Neural cell (in vitro differentiated cells): Measurements from ENCODE around the gene NOS1AP. TPM values are rescaled to one million over a fixed set of nuclear protein-coding genes. Genes with fewer than 3 reads are reported as not detected.

Experiments
- H2AFZ ChIP-seq: fragments of 200-600, 300-800 bp; sonication (generic), shearing (Covaris generic); 2 replicates; pipeline ENCODE4 v1.6.0; 2014; ENCODE audit warnings: low read depth, mild to moderate bottlenecking, antibody characterized with exemption, low read length, moderate library complexity
- H3F3A ChIP-seq: fragments of 200-600 bp; shearing (Covaris generic); 2 replicates; pipeline ENCODE4 v1.6.1; 2016; ENCODE audit warnings: mild to moderate bottlenecking, moderate library complexity, mixed read lengths, antibody characterized with exemption, low read length; ENCODE audit not compliant: insufficient read depth, poor library complexity, severe bottlenecking
- H3K27ac ChIP-seq: fragments of 200-600, 300-800 bp; sonication (generic), shearing (Covaris generic); 2 replicates; pipeline ENCODE4 v1.5.1; 2014; ENCODE audit warnings: mild to moderate bottlenecking, low read length, moderate library complexity
- H3K27me3 ChIP-seq: fragments of 300-800, 200-600 bp; sonication (generic), shearing (Covaris generic); 2 replicates; pipeline ENCODE4 v1.6.0; 2014; ENCODE audit warnings: mild to moderate bottlenecking, low read depth, low read length, moderate library complexity; ENCODE audit not compliant: insufficient read depth
- H3K36me3 ChIP-seq: fragments of 300-800, 200-600 bp; sonication (generic), shearing (Covaris generic); 2 replicates; pipeline ENCODE4 v1.5.1; 2014; ENCODE audit warnings: mild to moderate bottlenecking, antibody characterized with exemption, low read length, moderate library complexity; ENCODE audit not compliant: insufficient read depth
- H3K4me2 ChIP-seq: fragments of 300-800, 200-600 bp; sonication (generic), shearing (Covaris generic); 2 replicates; pipeline ENCODE4 v1.6.0; 2014; ENCODE audit warnings: mild to moderate bottlenecking, low read length
- H3K4me3 ChIP-seq: fragments of 300-800, 200-600 bp; sonication (generic), shearing (Covaris generic); 2 replicates; pipeline ENCODE4 v1.5.1; 2014; ENCODE audit warnings: mild to moderate bottlenecking, low read length, moderate library complexity
- H3K79me2 ChIP-seq: fragments of 200-600 bp; shearing (Covaris generic); replicated peaks from 2 replicates; pipeline ENCODE4 v1.6.0; 2014; ENCODE audit warnings: mild to moderate bottlenecking, low read length, moderate library complexity; ENCODE audit not compliant: insufficient read depth
- H3K9ac ChIP-seq: fragments of 300-800, 200-600 bp; sonication (generic), shearing (Covaris generic); 2 replicates; pipeline ENCODE4 v1.6.1; 2016; ENCODE audit warnings: mild to moderate bottlenecking, low read length, mixed read lengths
- H3K9me2 ChIP-seq: fragments of 200-600 bp; shearing (Covaris generic); 2 replicates; pipeline ENCODE4 v1.6.1; 2016; ENCODE audit warnings: mild to moderate bottlenecking, low read length, mixed read lengths; ENCODE audit not compliant: insufficient read depth
- H3K9me3 ChIP-seq: fragments of 200-600, 300-800 bp; sonication (generic), shearing (Covaris generic); 2 replicates; pipeline ENCODE4 v1.6.1; 2016; ENCODE audit warnings: mild to moderate bottlenecking, mixed run types, low read length, moderate library complexity, mixed read lengths
- H4K20me1 ChIP-seq: fragments of 200-600 bp; shearing (Covaris generic); 2 replicates; pipeline ENCODE4 v1.6.1; 2016; ENCODE audit warnings: mild to moderate bottlenecking, mixed run types; ENCODE audit not compliant: insufficient read depth
- EP300 ChIP-seq: fragments of 450-650 bp; conservative IDR thresholded peaks from 2 replicates; pipeline ENCODE4 v1.6.1; 2014; ENCODE audit warnings: antibody characterized with exemption, mild to moderate bottlenecking, moderate library complexity; ENCODE audit not compliant: poor library complexity, severe bottlenecking
- EZH2 ChIP-seq: fragments of 200-600, 300-800 bp; shearing (Covaris generic), sonication (generic); IDR thresholded peaks from 2 replicates; pipeline ENCODE4 v1.6.1; 2014; ENCODE audit warnings: antibody characterized with exemption, low read length, borderline replicate concordance, mild to moderate bottlenecking; ENCODE audit not compliant: insufficient read depth, poor library complexity, severe bottlenecking
- MXI1 ChIP-seq: fragments of 450-650 bp; conservative IDR thresholded peaks from 2 replicates; pipeline ENCODE4 v1.6.1; 2014; ENCODE audit warnings: antibody characterized with exemption, mild to moderate bottlenecking; ENCODE audit not compliant: poor library complexity, severe bottlenecking
- POLR2AphosphoS5 ChIP-seq: IDR thresholded peaks from 2 replicates; pipeline ENCODE4 v1.6.1; 2012
- RAD21 ChIP-seq: fragments of 450-650 bp; conservative IDR thresholded peaks from 2 replicates; pipeline ENCODE4 v1.6.1; 2014; ENCODE audit warnings: antibody characterized with exemption, mild to moderate bottlenecking, moderate library complexity
- SMC3 ChIP-seq: fragments of 450-650 bp; conservative IDR thresholded peaks from 2 replicates; pipeline ENCODE4 v1.6.1; 2014; ENCODE audit warnings: antibody characterized with exemption, mild to moderate bottlenecking, moderate library complexity; ENCODE audit not compliant: poor library complexity
- TAF1 ChIP-seq: IDR thresholded peaks from 2 replicates; pipeline ENCODE4 v1.6.1; 2012; ENCODE audit warnings: low read depth
- polyA plus RNA-seq: library from polyadenylated mRNA; depleted of rRNA; stranded (reverse); fragments of >200 nt; gene quantifications from 2 replicates; pipeline ENCODE4 v1.2.3, GENCODE V29; 2014
- TF ChIP-seq, protein P1 (sequence below): fragments of 450-650 bp; IDR thresholded peaks from 2 replicates; pipeline ENCODE4 v1.5.1; 2014; ENCODE audit warnings: antibody characterized with exemption, mild to moderate bottlenecking, moderate library complexity; ENCODE audit not compliant: poor library complexity, severe bottlenecking
- TF ChIP-seq, protein P2 (sequence below): IDR thresholded peaks from 2 replicates; pipeline ENCODE4 v1.6.1; 2012; ENCODE audit warnings: borderline replicate concordance

Gene NOS1AP
- polyA plus RNA-seq, 1 donor from 2014 or later: 5.3 TPM

DNA sequence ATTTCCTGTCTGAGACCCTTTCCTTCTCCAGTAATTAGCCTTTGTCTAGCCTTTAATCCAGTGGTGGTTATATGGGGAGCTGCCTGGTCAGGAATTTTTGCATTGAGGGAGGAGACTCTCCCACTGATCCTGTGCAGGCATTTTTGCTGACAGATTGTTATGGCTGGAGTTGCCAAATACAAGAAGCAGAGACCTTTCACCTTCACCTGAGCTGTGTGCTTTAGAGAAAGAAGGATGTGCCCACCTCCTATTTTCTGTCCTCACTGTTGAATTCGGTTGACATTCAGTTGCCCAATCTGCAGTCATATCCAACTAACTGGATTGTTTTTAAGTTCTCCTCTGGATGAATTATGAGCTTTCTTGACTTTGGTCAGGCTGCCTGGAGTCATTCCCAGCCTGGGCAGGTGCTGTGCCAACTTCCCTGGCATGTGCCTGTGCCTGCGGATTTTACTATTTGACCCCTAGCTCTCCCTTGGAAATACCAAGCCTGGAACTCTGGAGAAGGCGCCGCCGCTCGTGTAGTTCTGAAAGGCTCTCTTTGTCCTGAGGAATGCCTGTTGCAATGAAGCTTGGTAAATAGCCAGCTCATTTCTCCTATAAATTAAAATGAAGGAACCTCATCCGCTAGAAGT is 143.9 kb downstream of the NOS1AP start:
- Histone ChIP-seq H3K9ac (no peak overlapping the region), H3F3A (no peaks in the 10 kb centered on the region), H3K79me2 (peaks cover 15% of the 10 kb centered on the region), H3K4me2 (no peak overlapping the region), H3K9me2 (no peaks in the 10 kb centered on the region), H3K27ac (no peak overlapping the region), H3K4me3 (no peak overlapping the region), H4K20me1 (no peaks in the 10 kb centered on the region), H3K36me3 (no peaks in the 10 kb centered on the region), H3K27me3 (no peaks in the 10 kb centered on the region), H3K9me3 (no peaks in the 10 kb centered on the region), H2AFZ (no peak overlapping the region)
- no peak for TF ChIP-seq EP300
- TF ChIP-seq TAF1: no peak
- TF ChIP-seq, protein P1, sequence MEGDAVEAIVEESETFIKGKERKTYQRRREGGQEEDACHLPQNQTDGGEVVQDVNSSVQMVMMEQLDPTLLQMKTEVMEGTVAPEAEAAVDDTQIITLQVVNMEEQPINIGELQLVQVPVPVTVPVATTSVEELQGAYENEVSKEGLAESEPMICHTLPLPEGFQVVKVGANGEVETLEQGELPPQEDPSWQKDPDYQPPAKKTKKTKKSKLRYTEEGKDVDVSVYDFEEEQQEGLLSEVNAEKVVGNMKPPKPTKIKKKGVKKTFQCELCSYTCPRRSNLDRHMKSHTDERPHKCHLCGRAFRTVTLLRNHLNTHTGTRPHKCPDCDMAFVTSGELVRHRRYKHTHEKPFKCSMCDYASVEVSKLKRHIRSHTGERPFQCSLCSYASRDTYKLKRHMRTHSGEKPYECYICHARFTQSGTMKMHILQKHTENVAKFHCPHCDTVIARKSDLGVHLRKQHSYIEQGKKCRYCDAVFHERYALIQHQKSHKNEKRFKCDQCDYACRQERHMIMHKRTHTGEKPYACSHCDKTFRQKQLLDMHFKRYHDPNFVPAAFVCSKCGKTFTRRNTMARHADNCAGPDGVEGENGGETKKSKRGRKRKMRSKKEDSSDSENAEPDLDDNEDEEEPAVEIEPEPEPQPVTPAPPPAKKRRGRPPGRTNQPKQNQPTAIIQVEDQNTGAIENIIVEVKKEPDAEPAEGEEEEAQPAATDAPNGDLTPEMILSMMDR: no peak
- no peak for TF ChIP-seq MXI1
- no peak for TF ChIP-seq POLR2AphosphoS5
- TF ChIP-seq, protein P2, sequence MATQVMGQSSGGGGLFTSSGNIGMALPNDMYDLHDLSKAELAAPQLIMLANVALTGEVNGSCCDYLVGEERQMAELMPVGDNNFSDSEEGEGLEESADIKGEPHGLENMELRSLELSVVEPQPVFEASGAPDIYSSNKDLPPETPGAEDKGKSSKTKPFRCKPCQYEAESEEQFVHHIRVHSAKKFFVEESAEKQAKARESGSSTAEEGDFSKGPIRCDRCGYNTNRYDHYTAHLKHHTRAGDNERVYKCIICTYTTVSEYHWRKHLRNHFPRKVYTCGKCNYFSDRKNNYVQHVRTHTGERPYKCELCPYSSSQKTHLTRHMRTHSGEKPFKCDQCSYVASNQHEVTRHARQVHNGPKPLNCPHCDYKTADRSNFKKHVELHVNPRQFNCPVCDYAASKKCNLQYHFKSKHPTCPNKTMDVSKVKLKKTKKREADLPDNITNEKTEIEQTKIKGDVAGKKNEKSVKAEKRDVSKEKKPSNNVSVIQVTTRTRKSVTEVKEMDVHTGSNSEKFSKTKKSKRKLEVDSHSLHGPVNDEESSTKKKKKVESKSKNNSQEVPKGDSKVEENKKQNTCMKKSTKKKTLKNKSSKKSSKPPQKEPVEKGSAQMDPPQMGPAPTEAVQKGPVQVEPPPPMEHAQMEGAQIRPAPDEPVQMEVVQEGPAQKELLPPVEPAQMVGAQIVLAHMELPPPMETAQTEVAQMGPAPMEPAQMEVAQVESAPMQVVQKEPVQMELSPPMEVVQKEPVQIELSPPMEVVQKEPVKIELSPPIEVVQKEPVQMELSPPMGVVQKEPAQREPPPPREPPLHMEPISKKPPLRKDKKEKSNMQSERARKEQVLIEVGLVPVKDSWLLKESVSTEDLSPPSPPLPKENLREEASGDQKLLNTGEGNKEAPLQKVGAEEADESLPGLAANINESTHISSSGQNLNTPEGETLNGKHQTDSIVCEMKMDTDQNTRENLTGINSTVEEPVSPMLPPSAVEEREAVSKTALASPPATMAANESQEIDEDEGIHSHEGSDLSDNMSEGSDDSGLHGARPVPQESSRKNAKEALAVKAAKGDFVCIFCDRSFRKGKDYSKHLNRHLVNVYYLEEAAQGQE: no peak

DNA sequence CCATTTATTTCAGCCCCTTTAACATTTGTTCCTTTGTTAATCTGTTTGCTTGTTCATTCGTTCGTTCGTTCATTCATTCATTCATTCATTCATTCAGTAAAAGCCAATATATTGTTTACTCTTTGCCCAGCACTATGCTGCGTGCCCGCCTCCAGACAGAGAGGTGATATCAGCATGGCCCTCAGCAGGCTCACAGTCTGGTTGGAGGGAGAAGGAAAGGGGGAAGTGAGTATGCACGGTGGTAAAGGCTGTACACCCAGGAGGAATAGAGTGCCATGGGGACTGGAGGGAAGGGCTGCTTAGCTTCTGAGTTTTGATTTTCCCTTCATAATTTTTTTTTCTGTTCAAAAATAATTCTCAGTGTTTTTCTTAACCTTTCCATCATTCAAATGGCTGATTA is 144.7 kb downstream of the NOS1AP start:
- Histone ChIP-seq H3K9me3 (no peaks in the 10 kb centered on the region), H3F3A (no peaks in the 10 kb centered on the region), H3K9ac (no peak overlapping the region), H3K9me2 (no peaks in the 10 kb centered on the region), H4K20me1 (no peaks in the 10 kb centered on the region), H3K27me3 (no peaks in the 10 kb centered on the region), H3K4me2 (no peak overlapping the region), H3K4me3 (no peak overlapping the region), H2AFZ (no peak overlapping the region), H3K36me3 (no peaks in the 10 kb centered on the region), H3K79me2 (peaks cover 8% of the 10 kb centered on the region), H3K27ac (no peak overlapping the region)
- TF ChIP-seq EZH2 (no peak), RAD21 (no peak), SMC3 (no peak), TAF1 (no peak), POLR2AphosphoS5 (no peak), EP300 (no peak), MXI1 (no peak)
- TF ChIP-seq, protein P2: no peak
- TF ChIP-seq, protein P1: no peak
